Osteoblast (primary cell): ENCODE measurements around the gene CALR3. TPM values are rescaled to one million over a fixed set of nuclear protein-coding genes. Genes with fewer than 3 reads are reported as not detected.

Source experiments
- DNase-seq: peaks from one replicate; pipeline ENCODE4 v3.0.0; 2011; ENCODE audit warnings: low spot score, mixed read lengths; ENCODE audit not compliant: insufficient read length; ENCODE audit errors: missing footprints
- H2AFZ ChIP-seq: 2 replicates; pipeline ENCODE4 v1.6.0; 2011; ENCODE audit warnings: mild to moderate bottlenecking, low read length
- H3K27ac ChIP-seq: 2 replicates; pipeline ENCODE4 v1.5.1; 2011; ENCODE audit warnings: mild to moderate bottlenecking, low read depth, low read length, moderate library complexity
- H3K27me3 ChIP-seq: 2 replicates; pipeline ENCODE4 v1.6.0; 2012; ENCODE audit warnings: mild to moderate bottlenecking, control low read depth, inconsistent platforms, low read length, moderate library complexity; ENCODE audit not compliant: insufficient read depth
- H3K36me3 ChIP-seq: 2 replicates; pipeline ENCODE4 v1.5.1; 2011; ENCODE audit warnings: mild to moderate bottlenecking, low read length, control low read depth, moderate library complexity; ENCODE audit not compliant: insufficient read depth
- H3K4me1 ChIP-seq: 2 replicates; pipeline ENCODE4 v1.5.1; 2011; ENCODE audit warnings: mild to moderate bottlenecking, low read length, control low read depth, moderate library complexity; ENCODE audit not compliant: insufficient read depth
- H3K4me2 ChIP-seq: 2 replicates; pipeline ENCODE4 v1.6.0; 2011; ENCODE audit warnings: mild to moderate bottlenecking, low read length; ENCODE audit not compliant: insufficient read depth
- H3K4me3 ChIP-seq: fragments of 200-600 bp; sonication (generic); 3 replicates; pipeline ENCODE4 v1.5.1; 2012; ENCODE audit warnings: mild to moderate bottlenecking, low read length, inconsistent platforms; ENCODE audit not compliant: insufficient read depth
- H3K79me2 ChIP-seq: 2 replicates; pipeline ENCODE4 v1.6.0; 2012; ENCODE audit warnings: mild to moderate bottlenecking, low read length, control low read depth, inconsistent platforms; ENCODE audit not compliant: insufficient read depth
- H3K9me3 ChIP-seq: 2 replicates; pipeline ENCODE4 v1.5.1; 2011; ENCODE audit warnings: low read depth, low read length, control low read depth
- H4K20me1 ChIP-seq: 2 replicates; pipeline ENCODE4 v1.6.0; 2012; ENCODE audit warnings: mild to moderate bottlenecking, low read length, control low read depth; ENCODE audit not compliant: insufficient read depth
- total RNA-seq: library from RNA; depleted of rRNA; stranded (reverse); fragments of >200 nt; gene quantifications from 2 replicates; pipeline ENCODE4 v1.2.3, GENCODE V29; 2012
- TF ChIP-seq, protein P1 (sequence below): IDR thresholded peaks from 2 replicates; pipeline ENCODE4 v1.5.1; 2011; ENCODE audit warnings: mild to moderate bottlenecking, low read depth, low read length, moderate library complexity; ENCODE audit errors: extremely low read depth

The CALR3 gene
- total RNA-seq, 1 donor, result not detected

DNA sequence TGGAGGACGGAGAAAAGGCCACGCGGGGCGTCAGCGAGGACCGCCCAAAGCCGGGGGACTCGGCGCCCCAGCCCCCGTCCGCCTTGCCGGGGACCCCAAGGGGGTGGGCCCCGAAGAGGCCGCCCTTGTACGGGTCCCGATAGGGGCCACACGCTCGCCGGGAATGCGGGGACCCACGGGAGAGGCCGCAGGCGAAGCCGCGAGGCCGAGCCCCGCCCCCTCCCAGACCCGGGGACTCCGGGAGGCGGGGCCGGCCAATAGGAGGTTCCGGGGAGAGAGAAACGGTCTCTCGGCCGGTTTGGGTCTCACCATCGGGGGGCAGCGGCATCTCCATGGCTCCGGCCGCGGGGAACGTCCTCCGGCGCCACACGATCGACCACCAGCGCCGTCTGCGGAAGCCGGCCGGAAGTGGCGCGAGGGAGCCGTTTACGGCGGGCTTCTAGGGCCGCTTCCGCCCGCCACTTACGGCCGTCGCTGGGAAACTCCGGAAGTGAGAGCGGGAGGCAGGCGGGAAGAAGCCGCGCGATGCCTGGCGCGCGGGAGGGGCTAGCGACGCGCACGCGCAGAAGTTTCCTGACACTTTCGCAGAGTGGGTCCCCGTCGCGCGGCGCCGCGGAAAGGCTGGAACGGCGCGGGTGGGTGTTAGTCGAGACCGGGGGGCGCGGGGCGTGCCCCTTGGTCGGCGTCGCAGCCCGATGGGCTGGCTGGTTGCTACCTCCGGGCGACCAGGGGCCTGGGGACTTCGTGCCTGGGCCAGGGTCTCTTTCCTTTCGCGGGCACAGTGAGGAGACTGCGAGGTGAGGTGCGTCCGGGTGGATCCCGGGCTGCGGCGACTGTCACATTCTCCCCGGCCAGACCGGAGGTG, 46.3 kb upstream of the CALR3 start, which contains the start of gene CHERP:
Gene CHERP, minus strand, starts transcription at position 393 of the 865 bp plus-strand sequence. Its CDS starts 59 bp downstream, at position 334.
- Histone ChIP-seq H3K79me2 (peaks cover 74% of the 10 kb centered on the region), H3K9me3 (no peaks in the 10 kb centered on the region), H3K27ac (peak within 1 kb of the TSS; percentile 85), H3K4me1 (peaks cover 9% of the 10 kb centered on the region), H2AFZ (peak within 1 kb of the TSS; percentile 71), H4K20me1 (peaks cover 37% of the 10 kb centered on the region), H3K4me2 (peak within 1 kb of the TSS; percentile 98), H3K36me3 (peaks cover 16% of the 10 kb centered on the region), H3K27me3 (no peaks in the 10 kb centered on the region), H3K4me3 (peak within 1 kb of the TSS; percentile 99)
- TF ChIP-seq, protein P1, sequence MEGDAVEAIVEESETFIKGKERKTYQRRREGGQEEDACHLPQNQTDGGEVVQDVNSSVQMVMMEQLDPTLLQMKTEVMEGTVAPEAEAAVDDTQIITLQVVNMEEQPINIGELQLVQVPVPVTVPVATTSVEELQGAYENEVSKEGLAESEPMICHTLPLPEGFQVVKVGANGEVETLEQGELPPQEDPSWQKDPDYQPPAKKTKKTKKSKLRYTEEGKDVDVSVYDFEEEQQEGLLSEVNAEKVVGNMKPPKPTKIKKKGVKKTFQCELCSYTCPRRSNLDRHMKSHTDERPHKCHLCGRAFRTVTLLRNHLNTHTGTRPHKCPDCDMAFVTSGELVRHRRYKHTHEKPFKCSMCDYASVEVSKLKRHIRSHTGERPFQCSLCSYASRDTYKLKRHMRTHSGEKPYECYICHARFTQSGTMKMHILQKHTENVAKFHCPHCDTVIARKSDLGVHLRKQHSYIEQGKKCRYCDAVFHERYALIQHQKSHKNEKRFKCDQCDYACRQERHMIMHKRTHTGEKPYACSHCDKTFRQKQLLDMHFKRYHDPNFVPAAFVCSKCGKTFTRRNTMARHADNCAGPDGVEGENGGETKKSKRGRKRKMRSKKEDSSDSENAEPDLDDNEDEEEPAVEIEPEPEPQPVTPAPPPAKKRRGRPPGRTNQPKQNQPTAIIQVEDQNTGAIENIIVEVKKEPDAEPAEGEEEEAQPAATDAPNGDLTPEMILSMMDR, result no peak
- peak; percentile 100 for DNase-seq

DNA sequence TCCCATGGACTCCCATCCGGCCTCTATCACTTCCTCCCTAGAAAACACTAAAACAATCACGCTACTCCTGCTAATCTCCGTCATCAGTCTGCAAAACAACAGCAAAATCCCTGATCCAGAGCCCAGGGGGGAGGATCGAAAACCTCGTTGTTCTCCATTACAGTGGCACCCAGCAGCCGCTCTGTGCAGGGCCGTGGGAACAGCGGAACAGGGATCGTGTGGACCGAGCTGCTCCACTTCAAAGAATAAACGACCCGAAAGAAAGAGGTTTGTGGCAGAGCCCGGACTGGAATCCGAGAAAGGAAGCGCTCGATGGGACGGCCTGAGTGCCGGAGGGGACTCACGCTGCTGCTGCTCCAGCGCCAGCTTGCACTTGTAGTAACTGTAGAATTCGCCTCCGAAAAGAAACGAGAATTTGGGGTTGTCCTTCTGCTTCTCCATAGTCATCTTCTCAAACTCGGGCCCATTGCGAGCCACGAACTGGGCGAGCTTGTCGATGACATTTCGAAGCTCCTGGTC, 45.6 kb upstream of the CALR3 start:
- peaks cover 16% of the 10 kb centered on the region for H3K36me3 ChIP-seq
- no peaks in the 10 kb centered on the region for H3K27me3 ChIP-seq
- TF ChIP-seq, protein P1, result no peak
- peaks cover 80% of the 10 kb centered on the region for H3K79me2 ChIP-seq
- H2AFZ ChIP-seq, result peak overlapping the region; percentile 71
- H3K27ac ChIP-seq, result peak overlapping the region; percentile 85
- peak overlapping the region; percentile 98 for H3K4me2 ChIP-seq
- H3K4me1 ChIP-seq, result peaks cover 9% of the 10 kb centered on the region
- peak; percentile 86 for DNase-seq
- H4K20me1 ChIP-seq, result peaks cover 40% of the 10 kb centered on the region
- no peaks in the 10 kb centered on the region for H3K9me3 ChIP-seq
- peak overlapping the region; percentile 99 for H3K4me3 ChIP-seq

DNA sequence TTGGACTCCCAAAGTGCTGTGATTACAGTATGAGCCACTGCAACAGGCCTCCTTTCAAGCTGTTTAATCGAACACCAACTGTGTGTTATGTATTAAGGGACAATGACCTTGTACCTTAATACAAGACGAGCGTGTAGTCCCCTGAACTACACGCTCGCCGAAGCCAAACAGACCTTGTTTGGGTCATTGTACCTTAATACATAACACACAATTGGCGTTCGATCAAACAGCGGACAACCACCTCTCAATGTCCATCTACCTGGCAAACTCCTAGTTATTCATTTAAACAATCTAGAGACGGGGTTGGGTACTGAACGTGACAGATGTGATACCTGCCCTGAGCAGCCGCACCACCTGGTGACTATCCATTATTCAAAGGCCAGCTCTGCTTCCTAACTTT, 45.0 kb upstream of the CALR3 start:
- Histone ChIP-seq H3K79me2 (peaks cover 87% of the 10 kb centered on the region), H3K36me3 (peaks cover 16% of the 10 kb centered on the region), H3K4me3 (peak overlapping the region; percentile 99), H3K4me1 (peaks cover 9% of the 10 kb centered on the region), H3K27ac (peak overlapping the region; percentile 85), H3K4me2 (peak overlapping the region; percentile 98), H3K27me3 (no peaks in the 10 kb centered on the region), H4K20me1 (peaks cover 44% of the 10 kb centered on the region), H2AFZ (no peak overlapping the region), H3K9me3 (no peaks in the 10 kb centered on the region)
- DNase-seq, result no peak
- TF ChIP-seq, protein P1, result no peak

DNA sequence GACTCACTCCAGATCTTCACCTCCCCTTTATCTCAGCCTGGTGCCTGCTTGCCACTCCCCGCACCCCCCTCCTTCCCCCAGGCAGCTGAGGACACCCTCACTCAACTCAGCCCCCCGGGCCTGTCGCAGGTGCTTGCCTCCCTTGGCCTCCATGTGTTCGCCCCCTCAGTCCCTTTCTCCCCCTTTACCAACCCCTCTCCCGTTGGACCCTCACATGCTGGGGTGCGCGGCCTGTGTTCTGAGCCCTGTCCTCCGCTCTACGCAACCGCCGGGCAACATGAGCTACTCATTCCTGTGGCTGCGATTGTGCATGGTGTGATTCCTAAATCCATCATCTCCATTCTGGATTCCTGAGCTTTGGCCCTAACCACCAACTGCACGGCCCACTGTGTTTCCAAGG, 41.1 kb upstream of the CALR3 start:
- peaks cover 35% of the 10 kb centered on the region for H3K36me3 ChIP-seq
- no peak overlapping the region for H3K4me3 ChIP-seq
- H3K4me1 ChIP-seq, result peaks cover 9% of the 10 kb centered on the region
- no peaks in the 10 kb centered on the region for H3K27me3 ChIP-seq
- peaks cover 71% of the 10 kb centered on the region for H3K79me2 ChIP-seq
- TF ChIP-seq, protein P1, result no peak
- no peak overlapping the region for H3K27ac ChIP-seq
- H3K4me2 ChIP-seq, result no peak overlapping the region
- no peak overlapping the region for H2AFZ ChIP-seq
- peak; percentile 83 for DNase-seq
- no peaks in the 10 kb centered on the region for H3K9me3 ChIP-seq
- H4K20me1 ChIP-seq, result peaks cover 50% of the 10 kb centered on the region
